CD4-positive, alpha-beta memory T cell (primary cell): ENCODE measurements around the gene CRKL. TPM values are rescaled to one million over a fixed set of nuclear protein-coding genes. Genes with fewer than 3 reads are reported as not detected.
A peak's percentile ranks its signal among the peaks of the same experiment; 100 is the strongest.

Experiments used
- CTCF ChIA-PET: fragments of 350-600 bp; sonication (Branson Sonifier 250); formaldehyde crosslinking; loops from one replicate; lab custom pipeline; 2021; ENCODE audit warnings: inconsistent platforms; ENCODE audit not compliant: partially characterized antibody; lab: Charles Lee
- POLR2A ChIA-PET: fragments of 350-600 bp; sonication (Branson Sonifier 250); formaldehyde crosslinking; loops from one replicate; lab custom pipeline; 2021; ENCODE audit not compliant: partially characterized antibody; lab: Charles Lee
- DNase-seq, 5 donors: peaks; one replicate each; pipeline versions ENCODE4 v3.0.0 to v3.0.0-alpha.2; 2020 to 2022; ENCODE audit warnings: mixed read lengths in 1 of 5
- H3K27ac ChIP-seq: one replicate; pipeline ENCODE4 v1.7.0; 2013; ENCODE audit warnings: low read depth, low read length
- H3K27me3 ChIP-seq: 2 replicates; pipeline ENCODE4 v1.7.0; 2013; ENCODE audit warnings: mild to moderate bottlenecking, low read length, moderate library complexity; ENCODE audit not compliant: insufficient read depth
- H3K36me3 ChIP-seq: 2 replicates; pipeline ENCODE4 v1.7.0; 2013; ENCODE audit warnings: mild to moderate bottlenecking, low read length, moderate library complexity; ENCODE audit not compliant: insufficient read depth
- H3K4me1 ChIP-seq: 2 replicates; pipeline ENCODE4 v1.7.0; 2013; ENCODE audit warnings: mild to moderate bottlenecking, low read length, moderate library complexity; ENCODE audit not compliant: insufficient read depth
- H3K4me3 ChIP-seq, 2 donors: one replicate each; pipeline ENCODE4 v1.7.0; 2013; ENCODE audit warnings: low read length in 2 of 2, mild to moderate bottlenecking in 1 of 2
- H3K9me3 ChIP-seq, 2 donors: one replicate each; pipeline ENCODE4 v1.7.0; 2013; ENCODE audit warnings: low read length in 2 of 2, control low read depth in 1 of 2; ENCODE audit not compliant: control insufficient read depth in 1 of 2
- H3K27ac Mint-ChIP-seq, 7 donors: one replicate each; pipeline ENCODE4 v1.8.0; 2020 to 2021; ENCODE audit warnings: mixed read lengths in 7 of 7, mild to moderate bottlenecking in 6 of 7, inconsistent platforms in 3 of 7, moderate library complexity in 3 of 7
- H3K27me3 Mint-ChIP-seq, 2 donors: one replicate each; pipeline ENCODE4 v1.8.0; 2020 to 2021; ENCODE audit warnings: mixed read lengths in 2 of 2
- H3K36me3 Mint-ChIP-seq, 2 donors: one replicate each; pipeline ENCODE4 v1.8.0; 2020 to 2021; ENCODE audit warnings: mixed read lengths in 2 of 2, inconsistent platforms in 1 of 2, mild to moderate bottlenecking in 1 of 2
- H3K4me1 Mint-ChIP-seq, 4 donors: one replicate each; pipeline ENCODE4 v1.8.0; 2020 to 2021; ENCODE audit warnings: mixed read lengths in 4 of 4, mild to moderate bottlenecking in 1 of 4
- H3K4me3 Mint-ChIP-seq, 8 donors: one replicate each; pipeline ENCODE4 v1.8.0; 2020 to 2021; ENCODE audit warnings: mixed read lengths in 8 of 8, mild to moderate bottlenecking in 7 of 8, moderate library complexity in 6 of 8, inconsistent platforms in 3 of 8
- H3K9me3 Mint-ChIP-seq, 8 donors: one replicate each; pipeline ENCODE4 v1.8.0; 2020 to 2021; ENCODE audit warnings: mixed read lengths in 8 of 8, mild to moderate bottlenecking in 5 of 8, inconsistent platforms in 3 of 8, moderate library complexity in 1 of 8
- intact Hi-C: fragments of 100-400 bp; cut with micrococcal nuclease; formaldehyde crosslinking; loops from one replicate; pipeline ENCODE4 v1.15.1; 2023
- polyA plus RNA-seq, 2 donors: library from polyadenylated mRNA; unstranded; fragments of 300-500 nt; fragmentation: Illumina TruSeq; gene quantifications; one replicate each; pipeline ENCODE4 v1.2.3, GENCODE V29; 2021
- total RNA-seq, 2 experiments: library from RNA; stranded (reverse); gene quantifications; one replicate each; pipeline ENCODE4 v1.2.3, GENCODE V29; 2021

CRKL gene
- total and polyA plus RNA-seq, 4 experiments from 2014 or later, result 39.9 to 86.5 (median 68.2) TPM

DNA sequence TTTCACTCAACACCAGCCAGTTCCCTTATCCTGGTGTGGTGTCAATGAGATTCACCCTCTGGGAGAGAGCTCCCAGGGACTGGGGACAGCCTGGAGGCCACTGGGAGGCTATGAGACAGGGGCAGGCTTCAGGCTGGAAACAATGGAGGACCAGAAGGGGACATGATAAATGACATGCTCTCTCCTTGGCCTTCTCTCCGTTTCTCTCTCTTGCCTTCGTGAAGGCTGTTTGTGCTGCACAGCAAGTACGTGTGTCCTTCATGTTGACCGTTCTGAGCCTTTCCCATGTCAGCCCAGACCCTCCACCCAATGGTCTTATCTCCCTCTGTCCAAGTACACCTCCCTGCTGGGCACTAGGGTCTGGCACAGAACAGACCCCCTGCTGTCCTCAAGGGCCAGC lies 63.3 kb downstream of the CRKL start:
- CTCF ChIA-PET, result no interaction called here
- H3K4me3 Mint-ChIP-seq, result peak overlapping the region in 5 of 8 donors; percentile 39 to 87 (median 62)
- no peaks in the 10 kb centered on the region for H3K27me3 Mint-ChIP-seq
- H3K4me1 Mint-ChIP-seq, result peaks cover 19 to 47% (median 29%) of the 10 kb centered on the region in 4 donors
- intact Hi-C loops, result no loop called here
- Histone ChIP-seq H3K4me3 (no peak overlapping the region), H3K4me1 (peaks cover 19% of the 10 kb centered on the region), H3K27me3 (no peaks in the 10 kb centered on the region), H3K36me3 (peaks cover 3% of the 10 kb centered on the region), H3K9me3 (peaks cover 0 to 6% of the 10 kb centered on the region in 2 donors), H3K27ac (peak overlapping the region; percentile 77)
- POLR2A ChIA-PET, result interaction anchor here (0.8 to 2.8 kb wide), 3 partner anchors 9 to 60 kb away, joined by 3 to 45 read pairs (median 4); partner anchors contain the start of gene THAP7
- no peak for DNase-seq
- H3K36me3 Mint-ChIP-seq, result peaks cover 0 to 16% of the 10 kb centered on the region in 2 donors
- peaks cover 0 to 7% (median 0%) of the 10 kb centered on the region in 8 donors for H3K9me3 Mint-ChIP-seq
- peak overlapping the region in 4 of 7 donors; percentile 59 to 95 (median 79) for H3K27ac Mint-ChIP-seq

DNA sequence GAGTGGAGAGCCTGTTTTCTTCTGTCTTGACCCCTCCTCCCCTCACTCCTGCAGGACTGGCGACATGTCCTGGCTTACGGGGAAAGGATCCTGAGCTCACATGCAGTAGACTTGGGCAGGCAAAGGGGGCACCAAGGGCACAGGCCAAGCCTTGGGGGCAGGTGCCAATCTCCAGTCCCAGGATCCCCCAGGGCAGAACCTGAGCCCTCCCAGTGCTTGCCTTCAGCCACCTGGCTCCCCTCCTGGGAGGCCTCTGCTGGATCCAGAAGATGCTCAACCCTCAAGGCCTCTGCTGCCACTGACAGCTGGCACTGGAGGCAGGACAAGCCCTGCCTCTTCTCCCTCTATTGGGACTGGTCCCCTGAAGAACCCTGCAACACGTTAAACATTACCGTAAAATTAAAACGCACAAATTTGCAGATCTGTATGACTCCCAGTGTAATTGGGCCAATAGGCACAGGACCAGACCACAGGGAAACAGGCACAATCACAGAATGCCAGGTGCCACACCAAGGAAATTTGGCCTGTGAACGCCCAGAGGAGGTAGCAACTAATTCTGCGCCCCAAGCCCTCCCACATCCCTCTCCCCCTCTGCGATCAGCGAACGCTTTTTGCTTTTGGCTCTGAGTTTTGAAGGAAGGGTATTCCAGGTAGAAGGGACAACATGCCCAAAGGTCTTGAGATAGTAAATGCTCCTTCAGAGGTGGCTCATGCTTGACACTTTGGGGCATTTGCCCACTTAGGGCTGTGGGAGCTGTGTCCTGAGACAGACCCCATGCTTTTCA lies 63.9 kb downstream of the CRKL start:
- Mint-ChIP-seq H3K36me3 (peaks cover under 1 to 16% of the 10 kb centered on the region in 2 donors), H3K4me3 (peak overlapping the region; percentile 87 to 96 (median 94)), H3K4me1 (peaks cover 19 to 42% (median 29%) of the 10 kb centered on the region in 4 donors), H3K27me3 (no peaks in the 10 kb centered on the region), H3K27ac (peak overlapping the region; percentile 88 to 95 (median 91)), H3K9me3 (peaks cover 0 to 7% (median 0%) of the 10 kb centered on the region in 8 donors)
- Histone ChIP-seq H3K27ac (peak overlapping the region; percentile 77), H3K27me3 (no peaks in the 10 kb centered on the region), H3K9me3 (peaks cover 0 to 6% of the 10 kb centered on the region in 2 donors), H3K4me1 (peaks cover 19% of the 10 kb centered on the region), H3K36me3 (peaks cover 8% of the 10 kb centered on the region), H3K4me3 (peak overlapping the region; percentile 62 to 64)
- intact Hi-C loops, result no loop called here
- POLR2A ChIA-PET, result interaction anchor here (0.6 to 2.8 kb wide), 8 partner anchors 9 to 648 kb away, joined by 3 to 45 read pairs (median 4); partner anchors contain the start of genes THAP7 and YDJC
- DNase-seq, result no peak
- CTCF ChIA-PET, result interaction anchor here (0.7 to 1.5 kb wide), 5 partner anchors 21 to 34 kb away, joined by 3 to 6 read pairs (median 4); partner anchors contain the start of genes P2RX6 and THAP7

DNA sequence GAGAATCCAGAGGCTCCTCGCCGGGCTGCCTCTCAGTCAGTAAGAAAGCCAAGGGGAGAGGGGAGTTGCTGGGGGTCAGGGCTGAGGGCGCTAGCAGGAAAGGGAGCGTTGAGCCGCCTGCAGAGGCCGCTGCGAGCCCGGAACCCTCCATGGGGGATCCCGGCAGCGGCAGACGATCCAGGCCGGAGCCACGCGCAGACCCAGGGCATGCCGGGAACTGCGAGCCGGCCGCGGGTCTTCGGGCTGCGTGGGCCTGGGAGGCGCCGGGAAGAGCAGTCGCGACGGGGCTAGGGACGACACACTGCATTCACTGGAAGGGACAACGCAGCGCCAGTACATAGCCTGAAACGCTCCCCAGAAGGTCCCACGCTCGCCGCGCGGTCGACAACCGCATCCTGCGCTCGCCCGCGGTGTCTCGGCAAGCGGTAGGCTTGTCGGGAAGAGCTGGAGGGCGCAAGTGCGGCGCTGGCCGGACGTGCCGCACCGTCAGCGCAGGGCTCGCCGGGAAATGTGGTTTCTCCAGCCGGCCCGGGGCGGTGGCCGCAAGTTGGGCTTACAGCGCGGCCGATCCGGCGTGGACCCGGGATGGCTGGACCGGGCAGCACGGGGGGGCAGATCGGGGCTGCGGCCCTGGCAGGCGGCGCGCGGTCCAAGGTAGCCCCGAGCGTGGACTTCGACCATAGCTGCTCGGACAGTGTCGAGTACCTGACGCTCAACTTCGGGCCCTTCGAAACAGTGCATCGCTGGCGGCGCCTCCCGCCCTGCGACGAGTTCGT lies 64.8 kb downstream of the CRKL start, which contains the start of gene LZTR1:
Gene LZTR1, plus strand, starts transcription at position 511 of the 776 bp plus-strand sequence. Its CDS starts 75 bp downstream, at position 586.
- H3K4me3 ChIP-seq, result peak within 1 kb of the TSS; percentile 62 to 64
- Mint-ChIP-seq H3K4me3 (peak within 1 kb of the TSS; percentile 88 to 96 (median 95)), H3K9me3 (peaks cover 0 to 7% (median 0%) of the 10 kb centered on the region in 8 donors), H3K4me1 (peaks cover 21 to 42% (median 30%) of the 10 kb centered on the region in 4 donors), H3K27me3 (no peaks in the 10 kb centered on the region), H3K36me3 (peaks cover 7 to 22% of the 10 kb centered on the region in 2 donors), H3K27ac (peak within 1 kb of the TSS; percentile 90 to 95 (median 93))
- intact Hi-C loops, result loop anchor here (1.0 kb wide), 1 partner anchor 20 kb away; the partner anchor contains the start of gene THAP7
- ChIA-PET POLR2A (interaction anchor here (0.6 to 2.8 kb wide), 12 partner anchors 9 to 1090 kb away, joined by 3 to 45 read pairs (median 4); partner anchors contain the start of genes THAP7 and YDJC), CTCF (interaction anchor here (0.7 to 1.5 kb wide), 7 partner anchors 20 to 120 kb away, joined by 3 to 6 read pairs (median 4); partner anchors contain the start of genes P2RX6 and THAP7)
- peak within 1 kb of the TSS; percentile 77 for H3K27ac ChIP-seq
- H3K4me1 ChIP-seq, result peaks cover 19% of the 10 kb centered on the region
- peaks cover 8% of the 10 kb centered on the region for H3K36me3 ChIP-seq
- no peaks in the 10 kb centered on the region for H3K27me3 ChIP-seq
- peak; percentile 57 to 77 (median 64) for DNase-seq
- H3K9me3 ChIP-seq, result peaks cover 0 to 6% of the 10 kb centered on the region in 2 donors

DNA sequence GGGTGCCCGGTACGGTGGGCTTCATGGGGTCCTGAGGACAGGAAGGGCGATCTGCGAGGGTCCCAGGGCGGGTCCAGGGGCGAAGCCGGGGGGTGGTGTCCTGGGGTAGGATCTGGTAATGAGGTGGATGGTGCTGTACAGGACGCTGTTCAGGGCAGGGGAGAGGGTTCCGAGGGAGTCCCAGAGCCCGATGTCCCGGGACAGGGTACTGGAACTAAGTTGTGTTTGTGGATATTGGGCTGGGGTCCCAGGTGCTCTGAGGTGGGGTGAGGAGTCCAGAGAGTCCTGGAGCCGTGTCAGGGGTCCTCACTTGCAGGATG lies 65.3 kb downstream of the CRKL start:
- peak overlapping the region; percentile 77 for H3K27ac ChIP-seq
- peaks cover 8% of the 10 kb centered on the region for H3K36me3 ChIP-seq
- peaks cover 19% of the 10 kb centered on the region for H3K4me1 ChIP-seq
- CTCF ChIA-PET, result interaction anchor here (0.8 to 1.5 kb wide), 6 partner anchors 20 to 120 kb away, joined by 4 to 6 read pairs (median 4); partner anchors contain the start of genes P2RX6 and THAP7
- Mint-ChIP-seq H3K4me1 (peaks cover 21 to 42% (median 30%) of the 10 kb centered on the region in 4 donors), H3K27ac (peak overlapping the region; percentile 38 to 95 (median 92)), H3K36me3 (peaks cover 7 to 22% of the 10 kb centered on the region in 2 donors), H3K27me3 (no peaks in the 10 kb centered on the region), H3K9me3 (peaks cover 0 to 3% (median 0%) of the 10 kb centered on the region in 8 donors), H3K4me3 (peak overlapping the region; percentile 88 to 96 (median 95))
- H3K9me3 ChIP-seq, result peaks cover 0 to 6% of the 10 kb centered on the region in 2 donors
- POLR2A ChIA-PET, result interaction anchor here (0.8 to 2.8 kb wide), 10 partner anchors 9 to 1090 kb away, joined by 3 to 45 read pairs (median 4); partner anchors contain the start of genes THAP7 and YDJC
- no peak for DNase-seq
- no peaks in the 10 kb centered on the region for H3K27me3 ChIP-seq
- H3K4me3 ChIP-seq, result peak overlapping the region; percentile 62 to 64
- intact Hi-C loops, result loop anchor here (1.0 kb wide), 1 partner anchor 20 kb away; the partner anchor contains the start of gene THAP7

DNA sequence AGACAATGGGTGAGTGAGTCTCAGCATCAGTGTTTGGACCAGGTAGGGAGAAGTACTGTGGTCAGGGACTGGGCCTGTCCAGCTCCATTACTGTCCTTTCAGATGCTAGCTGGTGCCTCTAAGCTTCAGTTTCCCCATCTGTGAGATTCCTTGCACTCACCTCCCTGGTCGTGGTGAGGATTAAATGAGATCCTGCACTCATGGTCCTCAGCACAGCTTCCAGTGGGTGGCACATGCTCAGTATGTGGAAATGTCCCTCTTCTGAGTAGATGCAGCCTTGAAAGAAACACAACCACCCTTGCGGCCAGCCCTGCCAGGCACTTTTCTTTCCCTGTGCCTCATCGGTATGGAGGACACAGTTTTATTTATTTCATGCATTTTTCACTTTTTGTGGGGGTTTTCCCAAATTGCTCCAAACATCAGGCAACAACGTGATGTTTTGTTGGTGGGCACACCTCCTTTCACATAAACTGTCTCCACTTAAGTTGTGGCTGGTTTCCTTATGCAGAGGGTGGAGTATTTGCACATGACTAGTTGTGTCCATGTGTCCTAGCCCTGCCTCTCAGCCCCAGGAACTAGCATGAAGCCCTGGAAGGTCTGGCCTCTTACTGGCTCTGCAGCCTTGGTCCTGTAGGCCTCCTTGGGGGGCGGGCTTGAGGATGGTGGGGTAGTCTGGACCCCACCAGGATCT lies 66.0 kb downstream of the CRKL start:
- H3K27ac ChIP-seq, result peak overlapping the region; percentile 77
- DNase-seq, result no peak
- intact Hi-C loops, result no loop called here
- peaks cover 21 to 42% (median 30%) of the 10 kb centered on the region in 4 donors for H3K4me1 Mint-ChIP-seq
- peak overlapping the region; percentile 62 to 64 for H3K4me3 ChIP-seq
- peaks cover 8% of the 10 kb centered on the region for H3K36me3 ChIP-seq
- H3K27ac Mint-ChIP-seq, result peak overlapping the region; percentile 38 to 95 (median 92)
- peak overlapping the region; percentile 88 to 96 (median 95) for H3K4me3 Mint-ChIP-seq
- POLR2A ChIA-PET, result interaction anchor here (1.2 to 2.8 kb wide), 4 partner anchors 10 to 27 kb away, joined by 3 to 45 read pairs (median 4); partner anchors contain the start of gene THAP7
- no peaks in the 10 kb centered on the region for H3K27me3 ChIP-seq
- H3K4me1 ChIP-seq, result peaks cover 19% of the 10 kb centered on the region
- H3K36me3 Mint-ChIP-seq, result peaks cover 7 to 29% of the 10 kb centered on the region in 2 donors
- CTCF ChIA-PET, result interaction anchor here (1.4 kb wide), 1 partner anchor 119 kb away, joined by 4 read pairs; no protein-coding TSS in a partner anchor
- H3K27me3 Mint-ChIP-seq, result no peaks in the 10 kb centered on the region
- peaks cover 0 to 5% of the 10 kb centered on the region in 2 donors for H3K9me3 ChIP-seq
- H3K9me3 Mint-ChIP-seq, result peaks cover 0 to 2% (median 0%) of the 10 kb centered on the region in 8 donors

DNA sequence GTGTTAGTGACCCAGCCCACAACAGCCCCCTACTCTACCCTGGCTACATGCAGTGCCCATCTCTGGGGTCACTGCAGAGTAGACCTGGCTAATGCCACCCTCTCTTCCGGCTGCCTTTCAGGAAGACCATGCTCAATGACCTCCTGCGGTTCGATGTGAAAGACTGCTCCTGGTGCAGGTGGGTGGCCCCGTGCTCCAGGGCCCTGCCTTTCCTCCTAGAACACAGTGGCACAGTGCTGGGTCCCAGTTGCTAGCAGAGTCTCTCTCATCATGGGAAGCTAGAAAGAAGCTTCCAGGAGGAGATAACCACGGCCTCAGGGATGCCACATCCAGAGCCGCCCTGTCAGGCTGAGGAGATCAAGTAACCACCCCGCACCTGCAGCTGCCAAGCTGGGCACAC lies 68.5 kb downstream of the CRKL start:
- intact Hi-C loops, result no loop called here
- H3K9me3 Mint-ChIP-seq, result no peaks in the 10 kb centered on the region
- DNase-seq, result no peak
- H3K4me3 Mint-ChIP-seq, result no peak overlapping the region
- H3K9me3 ChIP-seq, result no peaks in the 10 kb centered on the region
- H3K4me3 ChIP-seq, result no peak overlapping the region
- ChIA-PET POLR2A (interaction anchor here (2.0 kb wide), 1 partner anchor 15 kb away, joined by 7 read pairs; no protein-coding TSS in a partner anchor), CTCF (no interaction called here)
- peak overlapping the region in 1 of 7 donors; percentile 36 for H3K27ac Mint-ChIP-seq
- peaks cover 21 to 33% (median 25%) of the 10 kb centered on the region in 4 donors for H3K4me1 Mint-ChIP-seq
- H3K4me1 ChIP-seq, result peaks cover 17% of the 10 kb centered on the region
- no peak overlapping the region for H3K27ac ChIP-seq
- H3K36me3 Mint-ChIP-seq, result peaks cover 7 to 32% of the 10 kb centered on the region in 2 donors
- no peaks in the 10 kb centered on the region for H3K27me3 Mint-ChIP-seq
- H3K27me3 ChIP-seq, result no peaks in the 10 kb centered on the region
- peaks cover 8% of the 10 kb centered on the region for H3K36me3 ChIP-seq
